ENCODE measurements around the gene AP4B1. TPM values are rescaled to one million over a fixed set of nuclear protein-coding genes. Genes with fewer than 3 reads are reported as not detected.

The AP4B1 gene
- total and polyA plus RNA-seq, 9 of the 15 experiments (the other 6 are each of a cell fraction or from before 2014, with no cell fraction given), result 15.8 to 36.5 (median 24.6) TPM

DNA sequence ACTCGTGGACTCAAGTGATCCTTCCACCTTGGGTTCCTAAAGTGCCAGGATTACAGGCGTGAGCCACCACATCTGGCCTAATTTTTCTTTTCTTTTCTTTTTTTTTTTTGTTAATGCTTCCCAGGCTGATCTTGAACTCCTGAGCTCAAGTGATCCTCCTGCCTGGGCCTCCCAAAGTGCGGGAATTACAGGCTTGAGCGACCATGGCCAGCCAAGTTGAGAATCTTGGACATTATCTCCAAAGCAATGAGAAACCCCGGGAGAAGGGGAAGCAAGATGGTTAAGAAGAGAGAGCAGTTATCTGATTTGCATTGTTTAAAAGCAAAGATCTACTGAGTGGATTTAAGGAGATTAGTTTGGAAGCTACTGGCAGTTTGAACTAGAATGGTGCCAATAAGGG lies 33.6 kb upstream of the AP4B1 start:
- Histone ChIP-seq H3K9ac (ENCODE audit: insufficient read depth in 1 of 2, low read depth in 2 of 2, low read length in 2 of 2) (peak overlapping the region in 1 of 2 experiments; percentile 6; a peak in 1 of 4 replicates), H3K9me3 (replicated peaks; ENCODE audit: control insufficient read depth, insufficient read depth, low read depth, low read length) (no peaks in the 10 kb centered on the region), H3K9me1 (ENCODE audit: control insufficient read depth, insufficient read depth, low read length) (no peaks in the 10 kb centered on the region), H3K27me3 (ENCODE audit: control insufficient read depth in 2 of 2, insufficient read depth in 2 of 2, low read length in 2 of 2) (no peaks in the 10 kb centered on the region), H3K4me1 (replicated peaks in 1 of 2; ENCODE audit: control insufficient read depth in 2 of 2, insufficient read depth in 2 of 2, low read length in 2 of 2) (peaks cover 15 to 22% of the 10 kb centered on the region in 2 experiments; a peak in 4 of 5 replicates), H3K27ac (ENCODE audit: extremely low read depth, low read depth, low read length) (no peak overlapping the region), H3K79me2 (ENCODE audit: control insufficient read depth, insufficient read depth, low read length) (peaks cover 96% of the 10 kb centered on the region), H3K36me3 (ENCODE audit: control insufficient read depth, insufficient read depth, low read length) (peaks cover 60% of the 10 kb centered on the region), H2AFZ (ENCODE audit: low read depth, low read length) (no peak overlapping the region), H4K20me1 (replicated peaks; ENCODE audit: control insufficient read depth, insufficient read depth, low read length) (peaks cover 16% of the 10 kb centered on the region; the same call in 1 of the 2 replicates), H3K4me2 (ENCODE audit: insufficient read depth, low read length) (no peak overlapping the region), H3K4me3 (no peak overlapping the region)
- WGBS (ENCODE audit: insufficient coverage, low coverage, missing lambda C conversion rate), result 40% methylated on average over 5 of the region's 5 CpGs
- TF ChIP-seq FOXM1 (IDR thresholded peaks at IDR 0.05; ENCODE audit: low read depth) (peak; percentile 47; the same call in 1 of the 2 replicates), FOXM1 (CRISPR knock-in tag; IDR thresholded peaks at IDR 0.05; ENCODE audit: low read depth) (no peak), GATAD2A (IDR thresholded peaks at IDR 0.05) (no peak)
- CTCF ChIA-PET (ENCODE audit: low intra/inter-chr PET ratio), result no interaction called here
- intact Hi-C loops (cut with micrococcal nuclease) (loop anchor here (10.0 kb wide), 1 partner anchor 183 kb away; the partner anchor contains the start of gene PHTF1), in situ Hi-C loops (cut with MboI) (no loop called here)
- DNase-seq (ENCODE audit: extremely low read depth in 1 of 4, low spot score in 3 of 4) (no peak), ATAC-seq (no peak), FAIRE-seq (no peak)
- no TSS peak for BruUV-seq (replicated peaks)
- POLR2A ChIA-PET, result interaction anchor here (0.8 to 7.3 kb wide), 5 partner anchors 8 to 34 kb away, joined by 3 to 61 read pairs (median 3); partner anchors contain the start of gene HIPK1

GRCh38 chr1:113937146-113937545 lies 32.5 kb upstream of the AP4B1 start:
- H3K36me3 ChIP-seq (ENCODE audit: control insufficient read depth, insufficient read depth, low read length), result peaks cover 55% of the 10 kb centered on the region
- ATAC-seq, result no peak
- no peak overlapping the region for H3K27ac ChIP-seq (ENCODE audit: extremely low read depth, low read depth, low read length)
- H3K9me1 ChIP-seq (ENCODE audit: control insufficient read depth, insufficient read depth, low read length), result no peaks in the 10 kb centered on the region
- peaks cover 16% of the 10 kb centered on the region; the same call in 1 of the 2 replicates for H4K20me1 ChIP-seq (replicated peaks; ENCODE audit: control insufficient read depth, insufficient read depth, low read length)
- ChIA-PET CTCF (ENCODE audit: low intra/inter-chr PET ratio) (no interaction called here), POLR2A (interaction anchor here (0.7 to 7.3 kb wide), 4 partner anchors 7 to 1132 kb away, joined by 3 to 61 read pairs (median 4); partner anchors contain the start of gene HIPK1)
- intact Hi-C loops (cut with micrococcal nuclease) (loop anchor here (10.0 kb wide), 1 partner anchor 182 kb away; the partner anchor contains the start of gene PHTF1), in situ Hi-C loops (cut with MboI) (no loop called here)
- no peaks in the 10 kb centered on the region for H3K27me3 ChIP-seq (ENCODE audit: control insufficient read depth in 2 of 2, insufficient read depth in 2 of 2, low read length in 2 of 2)
- BruUV-seq (replicated peaks), result no TSS peak
- H3K9ac ChIP-seq (ENCODE audit: insufficient read depth in 1 of 2, low read depth in 2 of 2, low read length in 2 of 2), result no peak overlapping the region
- H3K9me3 ChIP-seq (replicated peaks; ENCODE audit: control insufficient read depth, insufficient read depth, low read depth, low read length), result no peaks in the 10 kb centered on the region
- no peak for FAIRE-seq
- no peak overlapping the region for H3K4me3 ChIP-seq
- DNase-seq (ENCODE audit: extremely low read depth in 1 of 4, low spot score in 3 of 4), result no peak
- no peak overlapping the region for H3K4me2 ChIP-seq (ENCODE audit: insufficient read depth, low read length)
- peaks cover 97% of the 10 kb centered on the region for H3K79me2 ChIP-seq (ENCODE audit: control insufficient read depth, insufficient read depth, low read length)
- WGBS (ENCODE audit: insufficient coverage, low coverage, missing lambda C conversion rate), result 71% methylated on average over 1 of the region's 1 CpG
- no peak overlapping the region for H2AFZ ChIP-seq (ENCODE audit: low read depth, low read length)
- peaks cover 20 to 32% of the 10 kb centered on the region in 2 experiments for H3K4me1 ChIP-seq (replicated peaks in 1 of 2; ENCODE audit: control insufficient read depth in 2 of 2, insufficient read depth in 2 of 2, low read length in 2 of 2)
- no peak for TF ChIP-seq ZNF263 (CRISPR knock-in tag; IDR thresholded peaks at IDR 0.05; ENCODE audit: borderline replicate concordance)
- TF ChIP-seq, protein P1, sequence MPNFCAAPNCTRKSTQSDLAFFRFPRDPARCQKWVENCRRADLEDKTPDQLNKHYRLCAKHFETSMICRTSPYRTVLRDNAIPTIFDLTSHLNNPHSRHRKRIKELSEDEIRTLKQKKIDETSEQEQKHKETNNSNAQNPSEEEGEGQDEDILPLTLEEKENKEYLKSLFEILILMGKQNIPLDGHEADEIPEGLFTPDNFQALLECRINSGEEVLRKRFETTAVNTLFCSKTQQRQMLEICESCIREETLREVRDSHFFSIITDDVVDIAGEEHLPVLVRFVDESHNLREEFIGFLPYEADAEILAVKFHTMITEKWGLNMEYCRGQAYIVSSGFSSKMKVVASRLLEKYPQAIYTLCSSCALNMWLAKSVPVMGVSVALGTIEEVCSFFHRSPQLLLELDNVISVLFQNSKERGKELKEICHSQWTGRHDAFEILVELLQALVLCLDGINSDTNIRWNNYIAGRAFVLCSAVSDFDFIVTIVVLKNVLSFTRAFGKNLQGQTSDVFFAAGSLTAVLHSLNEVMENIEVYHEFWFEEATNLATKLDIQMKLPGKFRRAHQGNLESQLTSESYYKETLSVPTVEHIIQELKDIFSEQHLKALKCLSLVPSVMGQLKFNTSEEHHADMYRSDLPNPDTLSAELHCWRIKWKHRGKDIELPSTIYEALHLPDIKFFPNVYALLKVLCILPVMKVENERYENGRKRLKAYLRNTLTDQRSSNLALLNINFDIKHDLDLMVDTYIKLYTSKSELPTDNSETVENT (CRISPR knock-in tag; IDR thresholded peaks at IDR 0.05), result no peak

Measured in K562 (cell line).